H1 (cell line): ENCODE results near the gene A4GALT. TPM values are rescaled to one million over a fixed set of nuclear protein-coding genes. Genes with fewer than 3 reads are reported as not detected.

Source experiments
- CTCF ChIA-PET: fragments of 300-600 bp; sonication (Branson Sonifier 250); formaldehyde crosslinking; loops from one replicate; lab custom pipeline; 2021; ENCODE audit not compliant: partially characterized antibody; lab: Charles Lee
- POLR2A ChIA-PET: fragments of 300-600 bp; sonication (Branson Sonifier 250); formaldehyde crosslinking; loops from one replicate; lab custom pipeline; 2021; ENCODE audit warnings: inconsistent platforms; ENCODE audit not compliant: partially characterized antibody; lab: Charles Lee
- DNase-seq, 2 experiments: peaks; one replicate each; pipeline versions ENCODE4 v3.0.0 to v3.0.0-alpha.2; 2010 to 2022; ENCODE audit warnings: low spot score in 2 of 2, low read depth in 1 of 2, mixed read lengths in 1 of 2
- FAIRE-seq: peaks from 2 replicates; lab custom pipeline; 2011; peaks lifted over from hg19 to GRCh38; lab: Jason Lieb, UNC
- H2AFZ ChIP-seq: 2 replicates; pipeline ENCODE4 v1.8.1; 2012; ENCODE audit warnings: low read length, inconsistent platforms
- H2AK5ac ChIP-seq: 2 replicates; pipeline ENCODE4 v1.6.1; 2013; ENCODE audit warnings: low read depth, low read length
- H2BK120ac ChIP-seq: replicated peaks from 2 replicates; pipeline ENCODE3; 2013; ENCODE audit warnings: low read depth, low read length, inconsistent platforms
- H2BK12ac ChIP-seq: 2 replicates; pipeline ENCODE4 v1.6.1; 2013; ENCODE audit warnings: low read depth, low read length
- H2BK15ac ChIP-seq: 2 replicates; pipeline ENCODE4 v1.6.1; 2013; ENCODE audit warnings: low read length
- H2BK20ac ChIP-seq: 2 replicates; pipeline ENCODE4 v1.6.1; 2013; ENCODE audit warnings: low read length
- H2BK5ac ChIP-seq: 2 replicates; pipeline ENCODE4 v1.6.1; 2013; ENCODE audit warnings: low read depth, low read length
- H3K14ac ChIP-seq: 2 replicates; pipeline ENCODE4 v1.6.1; 2013; ENCODE audit warnings: inconsistent platforms; ENCODE audit not compliant: insufficient read length
- H3K18ac ChIP-seq: 2 replicates; pipeline ENCODE4 v1.6.1; 2013; ENCODE audit warnings: low read length; ENCODE audit errors: extremely low read depth
- H3K23ac ChIP-seq: 2 replicates; pipeline ENCODE4 v1.6.1; 2013; ENCODE audit warnings: inconsistent platforms; ENCODE audit not compliant: insufficient read length
- H3K23me2 ChIP-seq: 2 replicates; pipeline ENCODE4 v1.6.1; 2013; ENCODE audit warnings: low read depth, low read length
- H3K27ac ChIP-seq: 2 replicates; pipeline ENCODE4 v1.6.1; 2011; ENCODE audit warnings: low read depth, low read length, inconsistent platforms
- H3K27me3 ChIP-seq, 4 experiments: replicated peaks in 1 of 4; 1 replicate in 1 of 4; 2 replicates in 3 of 4; pipeline versions ENCODE4 v1.6.1 to v1.8.1; 2011 to 2013; ENCODE audit warnings: low read length in 3 of 4, mild to moderate bottlenecking in 3 of 4, inconsistent platforms in 2 of 4, mixed read lengths in 2 of 4, moderate library complexity in 1 of 4; ENCODE audit not compliant: control insufficient read depth in 3 of 4, insufficient read depth in 3 of 4; ENCODE audit errors: extremely low read depth in 1 of 4
- H3K36me3 ChIP-seq, 4 experiments: 2 replicates each; pipeline versions ENCODE4 v1.6.1 to v1.8.1; 2011 to 2013; ENCODE audit warnings: mild to moderate bottlenecking in 4 of 4, low read length in 3 of 4, moderate library complexity in 2 of 4, control low read depth in 1 of 4, inconsistent platforms in 1 of 4; ENCODE audit not compliant: insufficient read depth in 4 of 4, control insufficient read depth in 2 of 4
- H3K4ac ChIP-seq: replicated peaks from 2 replicates; pipeline ENCODE3; 2013; ENCODE audit warnings: low read length, low read depth, mixed read lengths, inconsistent platforms; ENCODE audit not compliant: insufficient read length
- H3K4me1 ChIP-seq, 4 experiments: replicated peaks in 1 of 4; 1 replicate in 1 of 4; 2 replicates in 3 of 4; pipeline versions ENCODE4 v1.6.1 to v1.8.1; 2011 to 2013; ENCODE audit warnings: low read length in 3 of 4, inconsistent platforms in 2 of 4, mixed read lengths in 1 of 4; ENCODE audit not compliant: insufficient read depth in 4 of 4, control insufficient read depth in 3 of 4
- H3K4me2 ChIP-seq, 2 experiments: 2 replicates each; pipeline versions ENCODE4 v1.6.1 to v1.8.1; 2011 to 2013; ENCODE audit warnings: low read depth in 2 of 2, low read length in 2 of 2, control low read depth in 1 of 2, inconsistent platforms in 1 of 2, mild to moderate bottlenecking in 1 of 2; ENCODE audit not compliant: insufficient read depth in 1 of 2
- H3K4me3 ChIP-seq, 4 experiments: fragments of 200-600, 300-600 bp in 1 of 4; sonication (generic), shearing (Covaris generic), sonication (Bioruptor Twin) in 1 of 4; 2 replicates each; pipeline versions ENCODE4 v1.5.1 to v1.8.1; 2011 to 2016; ENCODE audit warnings: low read length in 4 of 4, low read depth in 3 of 4, control low read depth in 2 of 4, inconsistent platforms in 2 of 4, mild to moderate bottlenecking in 2 of 4, mixed read lengths in 1 of 4, moderate library complexity in 1 of 4; ENCODE audit not compliant: insufficient read depth in 2 of 4; ENCODE audit errors: extremely low read depth in 1 of 4
- H3K56ac ChIP-seq: replicated peaks from 2 replicates; pipeline ENCODE3; 2013; ENCODE audit warnings: low read depth, mild to moderate bottlenecking, mixed read lengths, low read length, inconsistent platforms; ENCODE audit not compliant: insufficient read length
- H3K79me1 ChIP-seq: 2 replicates; pipeline ENCODE4 v1.6.1; 2013; ENCODE audit warnings: low read depth, low read length, control low read depth
- H3K79me2 ChIP-seq, 2 experiments: 2 replicates each; pipeline versions ENCODE4 v1.6.1 to v1.8.1; 2012 to 2013; ENCODE audit warnings: low read length in 2 of 2, mild to moderate bottlenecking in 2 of 2, inconsistent platforms in 1 of 2; ENCODE audit not compliant: insufficient read depth in 2 of 2, control insufficient read depth in 1 of 2
- H3K9ac ChIP-seq, 4 experiments: replicated peaks in 1 of 4; 1 replicate in 1 of 4; 2 replicates in 3 of 4; pipeline versions ENCODE4 v1.6.1 to v1.8.1; 2011 to 2013; ENCODE audit warnings: low read depth in 3 of 4, low read length in 3 of 4, control low read depth in 2 of 4, mild to moderate bottlenecking in 2 of 4, moderate library complexity in 2 of 4, inconsistent platforms in 1 of 4; ENCODE audit errors: extremely low read depth in 1 of 4
- H3K9me3 ChIP-seq, 2 experiments: 2 replicates each; pipeline versions ENCODE4 v1.6.1 to v1.8.1; 2012 to 2013; ENCODE audit warnings: mild to moderate bottlenecking in 2 of 2, moderate library complexity in 2 of 2, control low read depth in 1 of 2, inconsistent platforms in 1 of 2, low read depth in 1 of 2, low read length in 1 of 2, mixed read lengths in 1 of 2; ENCODE audit not compliant: insufficient read depth in 2 of 2
- H4K20me1 ChIP-seq, 2 experiments: replicated peaks in 1 of 2; 2 replicates each; pipeline versions ENCODE3 to v1.8.1; 2011 to 2013; ENCODE audit warnings: inconsistent platforms in 2 of 2, low read length in 2 of 2, mild to moderate bottlenecking in 1 of 2; ENCODE audit not compliant: insufficient read depth in 2 of 2, control insufficient read depth in 1 of 2
- H4K5ac ChIP-seq: 2 replicates; pipeline ENCODE4 v1.6.1; 2013; ENCODE audit warnings: low read length, low read depth, mixed read lengths, inconsistent platforms; ENCODE audit not compliant: insufficient read length
- H4K8ac ChIP-seq: 2 replicates; pipeline ENCODE4 v1.8.0; 2013; ENCODE audit warnings: mild to moderate bottlenecking, moderate library complexity, low read length, inconsistent platforms; ENCODE audit not compliant: insufficient read depth; ENCODE audit errors: extremely low read depth
- H4K91ac ChIP-seq: replicated peaks from 2 replicates; pipeline ENCODE3; 2013; ENCODE audit warnings: low read length, mixed read lengths, inconsistent platforms; ENCODE audit not compliant: insufficient read length
- BRCA1 ChIP-seq: IDR thresholded peaks from 2 replicates; pipeline ENCODE4 v1.6.1; 2012; ENCODE audit warnings: low read depth, low read length, improper control_type of control experiment
- CBX5 ChIP-seq: fragments of 300-800, 300-1000 bp; sonication (generic); IDR thresholded peaks from 2 replicates; pipeline ENCODE4 v1.7.1; 2016; ENCODE audit warnings: antibody characterized with exemption, low read length, low read depth
- CHD1 ChIP-seq: IDR thresholded peaks from 2 replicates; pipeline ENCODE4 v1.6.1; 2012; ENCODE audit warnings: low read depth, low read length, improper control_type of control experiment
- EP300 ChIP-seq, 2 experiments: IDR thresholded peaks; 1 replicate in 1 of 2; 2 replicates in 1 of 2; pipeline ENCODE4 v1.6.1; 2011 to 2012; ENCODE audit warnings: low read depth in 2 of 2, low read length in 2 of 2, mild to moderate bottlenecking in 2 of 2, borderline replicate concordance in 1 of 2, inconsistent platforms in 1 of 2, moderate library complexity in 1 of 2
- GTF2F1 ChIP-seq: IDR thresholded peaks from 2 replicates; pipeline ENCODE4 v1.6.1; 2012; ENCODE audit warnings: low read depth, low read length, improper control_type of control experiment, borderline replicate concordance
- HDAC6 ChIP-seq: IDR thresholded peaks from one replicate; pipeline ENCODE4 v1.7.1; 2012; ENCODE audit warnings: low read depth, mild to moderate bottlenecking, inconsistent platforms, low read length, moderate library complexity
- RXRA ChIP-seq: IDR thresholded peaks from 2 replicates; pipeline ENCODE4 v1.6.1; 2011; ENCODE audit warnings: low read depth, mild to moderate bottlenecking, low read length, moderate library complexity; ENCODE audit not compliant: insufficient read depth
- SUZ12 ChIP-seq: fragments of 200-600 bp; sonication (generic); IDR thresholded peaks from 2 replicates; pipeline ENCODE4 v1.6.1; 2012; ENCODE audit warnings: mild to moderate bottlenecking, inconsistent platforms, low read length, moderate library complexity, mixed read lengths
- TAF1 ChIP-seq: IDR thresholded peaks from 2 replicates; pipeline ENCODE4 v1.6.1; 2011; ENCODE audit warnings: mild to moderate bottlenecking, low read depth, low read length
- USF2 ChIP-seq: IDR thresholded peaks from 2 replicates; pipeline ENCODE4 v1.6.1; 2011; ENCODE audit warnings: low read length, improper control_type of control experiment
- WGBS, 2 experiments: shearing (Covaris generic) in 1 of 2; methylation state at CpG; one replicate each; pipeline versions ENCODE4 v1.1.6 to v1.1.7; 2013 to 2015; ENCODE audit warnings: low lambda C conversion rate in 2 of 2, mixed read lengths in 2 of 2, inconsistent platforms in 1 of 2, low coverage in 1 of 2, missing lambda C conversion rate in 1 of 2; ENCODE audit not compliant: insufficient replicate concordance in 2 of 2, insufficient coverage in 1 of 2, insufficient read length in 1 of 2; ENCODE audit errors: extremely low coverage in 1 of 2, missing lambda C conversion rate in 1 of 2; 5-methylcytosine and 5-hydroxymethylcytosine counted together
- polyA plus RNA-seq, 7 experiments: library from polyadenylated mRNA; depleted of rRNA in 3 of 7; stranded (reverse) in 5 of 7; unstranded in 2 of 7; fragments of >200 nt in 5 of 7; fragments of 200-250 nt in 2 of 7; gene quantifications; 1 replicate in 5 of 7; 2 replicates in 1 of 7; 4 replicates in 1 of 7; pipeline versions ENCODE4 v1.2.1 to v1.2.3, GENCODE V29; 2011 to 2013; ENCODE audit warnings: missing spikeins in 2 of 7, mixed read lengths in 2 of 7
- total RNA-seq: library from RNA; stranded (reverse); fragmentation: NEBNext Ultra II Directional; extraction: Animal tissue kit (Norgen Biotek cat#: 25700); gene quantifications from 2 replicates; pipeline ENCODE4 v1.2.1, GENCODE V29; 2021

Gene A4GALT
- total and polyA plus RNA-seq, 2 of the 8 experiments (the other 6 are each of a cell fraction or from before 2014, with no cell fraction given): 7.2 to 13.8 TPM

- Histone ChIP-seq H3K4me2 (no peak overlapping the region), H2AK5ac (no peak overlapping the region), H4K5ac (no peak overlapping the region), H3K4ac (no peak overlapping the region), H2BK12ac (no peak overlapping the region), H2BK15ac (no peak overlapping the region), H3K4me1 (peaks cover 3 to 7% (median 5%) of the 10 kb centered on the region in 4 experiments; a peak in 5 of 7 replicates), H2AFZ (no peak overlapping the region), H3K36me3 (no peaks in the 10 kb centered on the region), H3K23me2 (no peaks in the 10 kb centered on the region), H3K56ac (no peak overlapping the region), H4K91ac (no peak overlapping the region), H3K27ac (no peak overlapping the region), H2BK120ac (no peak overlapping the region), H3K27me3 (no peaks in the 10 kb centered on the region), H2BK20ac (no peak overlapping the region), H3K18ac (peak overlapping the region; percentile 0; the same call in 1 of the 2 replicates), H2BK5ac (0 out of 2 replicates have a peak overlapping the region, but pooled peaks have one; percentile 71), H3K4me3 (no peak overlapping the region), H3K79me2 (no peaks in the 10 kb centered on the region; a peak in 1 of 4 replicates), H3K79me1 (no peaks in the 10 kb centered on the region; the same call in 1 of the 2 replicates), H4K8ac (no peak overlapping the region), H3K23ac (no peak overlapping the region), H3K14ac (no peak overlapping the region), H3K9me3 (no peaks in the 10 kb centered on the region), H4K20me1 (peaks cover 0 to 2% of the 10 kb centered on the region in 2 experiments), H3K9ac (no peak overlapping the region)
- DNase-seq: no peak
- POLR2A ChIA-PET: interaction anchor here (1.0 to 1.5 kb wide), 3 partner anchors 76 to 98 kb away, joined by 3 read pairs; partner anchors contain the start of gene POLDIP3
- 90% methylated on average over 19 of the region's 19 CpGs; no CpG with 5 or more reads in 1 of the 2 experiments for WGBS, 2 experiments
- no peak for FAIRE-seq
- CTCF ChIA-PET: no interaction called here
- TF ChIP-seq BRCA1: no peak
- no peak for TF ChIP-seq GTF2F1
- TF ChIP-seq EP300 (IDR thresholded peaks at IDR 0.05; ENCODE audit: borderline replicate concordance in 1 of 2, low read depth in 2 of 2, low read length in 2 of 2): no peak
- TF ChIP-seq SUZ12: no peak
- TF ChIP-seq TAF1: no peak
- TF ChIP-seq HDAC6: no peak
- TF ChIP-seq USF2: no peak
- TF ChIP-seq CHD1: no peak
- TF ChIP-seq RXRA: no peak
- no peak for TF ChIP-seq CBX5
Measured at GRCh38 chr22:42711895-42712837, 8.5 kb downstream of the A4GALT start.
